HG02840 (cell line): ENCODE data around the gene MCF2L2.
"Not testable (repeated sequence)": the region's sequence is repeated elsewhere in the genome, so short reads cannot be mapped to it uniquely, and the experiment has no call there.

Experiments used
- ATAC-seq: cut with Tn5 transposase; IDR thresholded peaks from one replicate; pipeline ENCODE4 v1.9.1; 2021; ENCODE audit warnings: mild to moderate bottlenecking, moderate library complexity, moderate number of reproducible peaks; ENCODE audit not compliant: unreplicated experiment, low FRiP score

MCF2L2 gene

DNA sequence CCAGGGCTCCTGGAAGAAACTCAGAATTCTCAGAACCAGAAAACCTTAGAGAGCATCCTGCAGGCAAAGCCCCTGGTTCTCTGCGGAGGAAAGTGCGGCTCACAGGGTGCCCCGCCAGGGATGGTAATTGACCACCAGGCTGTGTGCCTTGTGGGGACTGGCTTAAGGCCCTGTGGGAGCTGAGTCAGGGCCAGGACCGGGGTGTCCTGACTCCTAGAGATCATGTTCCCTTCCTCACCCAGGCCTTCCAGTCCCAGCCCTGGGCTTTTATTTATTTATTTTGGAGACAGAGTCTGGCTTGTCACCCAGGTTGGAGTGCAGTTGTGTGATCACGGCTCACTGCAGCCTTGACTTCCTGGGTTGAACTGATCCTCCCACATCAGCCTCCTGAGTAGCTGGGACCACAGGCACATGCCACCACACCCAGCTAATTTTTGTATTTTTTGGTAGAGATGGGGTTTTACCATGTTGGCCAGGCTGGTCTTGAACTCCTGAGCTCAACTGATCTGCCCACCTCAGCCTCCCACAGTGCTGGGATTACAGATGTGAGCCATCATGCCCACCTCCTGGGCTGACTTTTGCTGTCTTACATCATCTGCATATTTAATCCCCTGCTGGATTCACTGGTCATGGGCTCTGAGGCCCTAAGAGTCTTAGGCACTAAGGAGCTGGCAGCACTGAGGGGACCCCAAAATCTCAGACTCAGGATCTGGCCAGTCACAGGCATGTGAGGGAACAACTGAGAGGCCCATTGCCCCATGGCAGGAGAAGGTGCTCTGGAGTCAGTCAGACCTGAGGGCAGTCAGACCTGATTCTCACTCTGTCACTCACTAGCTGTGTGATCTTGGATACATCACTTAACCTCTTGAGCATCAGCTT lies 245.4 kb downstream of the MCF2L2 start:
- ATAC-seq = no peak

DNA sequence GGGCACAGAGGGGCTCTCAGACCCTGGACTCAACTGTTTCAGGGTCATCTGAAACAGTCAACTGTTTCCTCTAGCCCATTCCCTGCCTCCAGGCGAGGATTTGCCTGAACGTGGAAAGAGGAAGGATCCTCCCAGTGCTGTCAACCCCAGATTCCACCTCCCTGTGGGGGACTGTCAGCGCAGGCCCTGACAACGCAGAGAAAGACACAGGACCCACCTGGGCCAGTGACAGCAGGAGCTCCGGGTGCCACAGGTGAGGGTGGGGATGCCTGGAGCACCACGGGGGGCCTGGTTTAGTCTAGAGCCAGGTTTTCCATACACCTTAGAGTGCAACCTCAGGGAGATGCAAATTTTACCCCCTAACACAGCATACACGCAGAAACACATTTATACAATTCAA lies 246.3 kb downstream of the MCF2L2 start:
- ATAC-seq = no peak

DNA sequence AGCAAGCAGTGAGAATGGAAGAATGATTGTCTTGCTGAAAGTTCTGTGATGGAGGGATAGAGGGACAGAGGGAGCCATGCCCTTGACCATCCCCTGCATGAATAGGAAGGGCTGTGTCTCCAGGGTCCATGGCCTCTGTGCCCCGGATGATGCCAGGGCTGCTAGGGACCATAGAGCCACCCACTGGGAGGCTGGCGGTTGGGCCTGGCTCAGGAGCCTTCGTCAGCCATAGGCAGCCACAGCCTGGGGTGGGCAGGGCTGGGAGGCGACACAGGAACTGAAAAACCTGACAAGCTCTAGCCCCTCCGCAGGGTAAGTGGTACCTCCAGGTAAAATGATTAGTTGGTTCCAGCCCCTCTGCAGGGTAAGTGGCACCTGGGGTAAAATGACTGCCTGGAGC lies 246.8 kb downstream of the MCF2L2 start:
- ATAC-seq = no peak

DNA sequence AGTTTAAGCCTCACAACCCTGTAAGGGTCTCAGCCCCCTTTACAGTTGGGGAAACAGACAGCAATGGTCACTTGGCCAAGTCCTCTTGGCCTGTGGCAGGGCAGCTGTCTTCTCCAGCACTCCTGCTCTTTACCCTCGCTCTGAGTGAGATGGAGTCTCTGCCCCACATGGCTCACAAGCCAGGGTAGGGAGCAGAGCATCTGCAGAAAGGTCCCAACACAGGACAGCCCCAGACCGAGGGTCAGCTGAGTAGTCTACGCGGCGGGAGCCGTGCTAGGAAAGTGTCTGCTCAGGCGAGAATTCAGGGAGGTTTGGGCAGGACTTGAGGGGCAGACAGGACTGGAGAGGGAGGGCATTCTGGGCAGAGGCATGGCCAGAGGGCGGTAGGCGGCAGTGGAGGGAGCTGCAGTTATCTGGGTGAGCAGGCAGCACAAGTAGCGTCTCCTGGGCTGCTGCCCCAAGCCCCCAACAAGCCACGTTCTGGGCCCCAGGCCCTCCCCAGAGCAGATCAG lies 247.6 kb downstream of the MCF2L2 start:
- no peak for ATAC-seq

DNA sequence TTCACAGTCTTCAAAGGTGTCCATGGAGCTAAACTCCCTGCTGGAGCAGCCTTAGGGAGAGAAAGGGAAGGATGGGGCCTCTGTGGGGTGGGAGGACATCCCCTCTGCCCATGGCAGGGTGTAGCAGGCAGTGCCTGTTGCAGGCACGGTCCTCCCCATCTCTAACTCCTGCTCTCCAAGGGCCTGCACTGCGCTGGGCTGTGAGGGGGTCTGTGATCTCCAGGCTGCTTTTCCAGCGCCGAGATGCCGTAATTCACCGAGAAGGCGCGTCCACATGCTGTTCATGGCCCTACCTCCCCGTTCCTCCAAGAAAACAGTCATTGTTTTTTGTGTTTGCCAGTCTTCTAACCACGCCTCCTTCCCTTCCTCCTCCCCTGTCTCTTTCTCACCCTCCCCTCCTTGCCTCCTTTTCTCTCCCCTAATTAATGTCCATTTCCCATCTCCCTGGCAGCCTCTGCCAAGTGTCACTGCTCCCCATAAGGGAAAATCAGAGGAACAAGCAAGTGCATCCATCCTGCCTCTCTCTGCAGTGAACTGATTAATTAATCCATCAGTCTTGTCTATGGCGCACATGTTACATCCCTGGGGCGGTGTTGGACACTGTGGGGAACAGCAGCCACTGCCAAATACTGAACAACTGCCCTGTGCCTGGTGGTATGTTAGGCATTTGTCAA lies 248.2 kb downstream of the MCF2L2 start:
- ATAC-seq = no peak

DNA sequence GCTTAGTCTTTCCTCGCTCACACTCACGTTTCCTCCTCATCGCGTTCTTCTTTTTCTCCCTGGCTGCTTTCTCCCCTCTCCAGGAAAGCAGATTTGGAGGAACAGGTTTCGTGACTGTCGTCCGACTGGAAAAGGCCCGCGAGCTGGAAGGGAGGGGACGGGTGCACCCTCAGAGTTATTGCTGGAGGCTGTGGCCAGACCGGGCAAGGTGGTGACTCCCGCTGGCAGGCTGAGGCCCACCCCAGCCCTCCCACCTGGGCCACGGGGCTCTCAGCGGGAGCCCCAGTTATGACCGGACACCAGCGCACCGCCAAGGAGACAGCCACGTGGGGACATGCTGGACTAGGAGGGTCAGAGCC lies 248.9 kb downstream of the MCF2L2 start:
- ATAC-seq = not testable (repeated sequence)

DNA sequence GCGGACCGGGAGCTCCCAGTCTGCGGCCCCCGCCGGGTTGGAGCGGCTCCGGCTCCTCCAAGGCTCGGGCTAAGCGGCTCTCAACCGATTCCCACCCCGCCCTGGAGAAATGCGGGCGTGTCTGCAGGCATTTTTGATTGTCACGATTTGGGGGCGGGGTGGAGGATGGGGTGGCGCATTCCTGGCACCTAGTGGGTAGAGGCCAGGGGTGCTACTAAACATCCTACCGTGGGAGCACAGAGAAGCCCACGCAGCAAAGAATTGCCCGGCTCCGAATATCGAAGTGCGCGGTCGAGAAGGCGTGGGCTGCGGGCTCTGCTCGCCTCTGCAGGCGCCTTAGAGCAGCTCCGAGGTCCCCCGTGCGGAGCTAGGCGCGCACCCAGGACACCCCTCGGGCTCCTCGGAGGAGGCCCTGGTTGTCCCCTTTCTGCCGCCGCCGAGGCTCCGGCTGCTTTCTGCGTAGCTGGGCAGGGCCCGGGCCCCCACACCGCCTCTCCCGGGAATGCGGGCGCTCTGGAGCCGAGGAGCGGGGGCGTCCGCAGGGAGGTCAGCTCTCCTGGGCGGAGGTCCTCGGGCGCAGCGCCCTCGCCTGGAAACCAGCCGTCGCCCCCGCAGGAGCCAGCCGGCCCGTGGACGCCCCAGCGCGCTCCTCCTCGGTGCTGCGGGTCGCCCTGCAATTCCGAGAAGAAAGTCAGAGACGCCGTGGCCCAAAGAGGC lies 249.4 kb downstream of the MCF2L2 start:
- no peak for ATAC-seq

DNA sequence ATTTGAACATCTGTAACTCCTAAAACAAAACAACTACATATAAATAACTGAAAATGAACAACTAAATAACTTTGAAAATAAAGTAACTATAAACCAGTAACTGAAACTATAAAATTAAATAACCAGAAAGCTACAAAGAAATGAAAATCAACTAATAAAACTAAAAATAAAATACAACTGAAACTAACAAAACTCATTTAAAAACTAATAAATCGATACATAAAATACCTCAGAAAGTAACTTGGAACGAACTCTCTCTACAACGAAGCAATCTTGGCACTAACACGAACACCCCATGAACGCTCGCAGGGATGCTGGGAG lies 249.9 kb downstream of the MCF2L2 start:
- ATAC-seq = no peak

DNA sequence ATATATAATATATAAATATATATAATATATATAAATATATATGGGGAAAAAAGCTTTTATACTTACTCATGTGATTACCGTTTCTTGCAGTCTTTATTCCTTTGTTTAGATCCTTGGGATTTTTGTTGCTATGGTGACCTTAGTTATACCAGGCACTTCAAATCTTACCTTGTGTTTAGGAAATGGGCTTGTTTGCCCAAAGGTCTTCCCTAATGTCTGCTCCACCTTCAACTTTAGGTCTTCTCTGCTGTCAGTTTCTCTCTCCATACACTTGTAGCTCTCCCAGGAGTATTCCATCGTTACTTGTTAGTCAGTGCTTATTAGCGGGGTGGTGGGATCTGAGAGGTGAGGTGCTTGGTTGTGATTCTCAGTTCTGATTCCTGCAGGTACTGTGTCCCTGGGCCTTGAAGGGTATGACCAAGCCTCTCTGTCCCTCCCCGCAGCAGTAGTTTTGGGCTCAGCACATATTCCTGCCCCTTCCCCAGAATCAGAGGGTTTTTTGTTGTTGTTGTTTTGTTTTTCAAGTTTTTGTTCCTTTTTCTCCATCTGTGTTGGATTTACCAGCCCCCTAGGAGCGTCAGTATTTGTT lies 256.3 kb downstream of the MCF2L2 start:
- no peak for ATAC-seq

DNA sequence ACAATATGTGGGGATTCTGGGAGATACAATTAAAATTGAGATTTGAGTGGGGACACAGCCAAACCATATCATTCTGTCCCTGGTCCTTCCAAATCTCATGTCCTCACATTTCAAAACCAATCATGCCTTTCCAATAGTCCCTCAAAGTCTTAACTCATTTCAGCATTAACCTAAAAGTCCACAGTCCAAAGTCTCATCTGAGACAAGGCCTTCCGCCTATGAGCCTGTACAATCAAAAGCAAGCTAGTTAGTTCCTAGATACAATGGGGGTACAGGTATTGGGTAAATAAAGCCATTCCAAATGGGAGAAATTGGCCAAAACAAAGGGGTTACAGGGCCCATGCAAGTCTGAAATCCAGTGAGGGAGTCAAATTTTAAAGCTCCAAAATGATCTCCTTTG lies 260.4 kb downstream of the MCF2L2 start:
- not testable (repeated sequence) for ATAC-seq

DNA sequence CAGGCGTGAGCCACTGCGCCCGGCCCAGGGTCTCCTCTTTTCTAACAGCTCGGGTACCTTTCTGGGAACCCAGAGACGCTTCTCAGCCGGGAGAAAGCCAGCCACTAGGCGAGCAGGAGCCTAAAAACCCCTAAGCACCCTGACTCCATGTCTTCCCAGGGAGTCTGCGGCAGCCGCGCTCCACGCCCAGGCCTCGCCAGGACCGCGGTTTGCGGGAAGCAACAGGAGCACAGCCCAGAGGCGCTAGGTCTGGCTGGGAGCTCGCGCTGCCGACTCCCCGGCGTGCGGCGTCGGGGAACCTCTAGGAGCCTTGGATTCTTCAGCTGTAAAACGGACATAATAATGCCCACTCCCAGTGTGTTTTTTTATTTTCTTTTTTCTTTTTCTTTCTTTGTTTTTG lies 264.9 kb downstream of the MCF2L2 start:
- no peak for ATAC-seq

DNA sequence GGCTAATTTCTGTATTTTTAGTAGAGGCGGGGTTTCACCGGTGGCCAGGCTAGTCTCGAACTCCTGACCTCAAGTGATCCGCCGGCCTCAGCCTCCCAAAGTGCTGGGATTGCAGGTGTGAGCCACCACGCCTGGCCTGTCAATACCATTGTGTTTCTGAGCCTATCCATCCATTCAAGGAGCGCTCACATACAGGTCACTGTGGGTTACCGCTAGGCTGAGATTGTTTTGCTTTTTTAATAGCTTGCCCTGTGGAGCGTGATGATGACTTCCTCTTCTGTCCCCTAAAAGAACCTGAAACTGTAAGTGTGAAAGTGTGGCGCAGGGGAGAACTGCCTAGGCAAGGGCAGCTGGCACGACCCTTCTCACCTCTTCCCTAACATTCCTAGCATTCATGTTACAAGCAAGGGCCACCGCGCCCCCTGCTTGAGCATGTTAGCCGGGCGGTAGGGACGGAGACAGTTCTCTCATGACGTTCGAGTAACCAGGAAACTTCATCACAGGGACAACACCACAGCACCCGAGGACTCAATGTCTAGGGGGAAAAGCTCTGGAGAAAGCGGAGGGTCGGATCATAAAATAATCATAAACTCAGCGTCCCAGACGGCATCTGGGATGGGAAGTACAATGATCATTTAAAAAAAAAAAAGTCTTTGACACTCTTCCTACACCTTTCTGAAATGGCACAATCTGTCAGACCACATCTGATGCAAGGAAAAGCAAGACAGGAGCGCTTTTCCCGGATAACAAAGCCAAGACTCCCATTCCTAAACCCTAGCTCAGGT lies 266.7 kb downstream of the MCF2L2 start:
- ATAC-seq = peak; percentile 69

DNA sequence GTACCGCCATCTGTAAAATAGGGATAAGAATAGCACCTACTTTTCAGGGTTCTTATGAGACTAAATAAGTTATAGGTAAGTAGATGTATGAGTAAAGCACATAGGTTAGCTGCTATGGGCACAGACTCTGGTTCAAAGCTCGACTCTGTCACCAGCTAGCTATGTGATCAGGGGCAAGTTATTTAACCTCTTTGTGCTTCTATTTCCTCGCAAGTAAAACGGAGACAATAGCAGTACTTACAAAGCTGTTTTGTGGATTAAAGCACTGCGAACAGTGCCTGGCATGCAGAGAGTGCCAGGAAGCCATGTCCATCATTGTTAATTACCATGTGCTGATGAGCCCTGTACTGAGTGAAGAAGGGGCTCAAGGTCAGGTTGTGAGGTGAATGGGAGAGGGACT lies 267.8 kb downstream of the MCF2L2 start:
- no peak for ATAC-seq

DNA sequence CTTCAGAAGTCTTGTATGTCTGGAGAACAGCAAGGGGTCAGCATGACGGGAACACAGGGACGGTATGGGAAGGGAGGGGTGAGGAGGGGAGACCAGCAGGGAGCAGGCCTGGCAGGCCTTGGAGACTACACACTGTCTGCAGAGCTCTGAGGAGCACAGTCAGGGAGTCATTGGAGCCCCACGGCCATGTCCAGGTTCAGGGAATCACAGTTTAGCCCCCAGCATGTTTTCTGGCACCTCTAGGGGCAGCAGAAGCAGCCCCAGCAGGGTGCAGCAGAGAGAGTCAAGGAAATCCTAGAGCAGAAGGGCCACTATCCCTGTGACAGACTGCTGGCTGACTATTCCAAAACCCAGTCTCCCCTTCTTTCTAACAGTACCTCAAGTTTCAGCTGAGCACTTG lies 269.1 kb downstream of the MCF2L2 start:
- no peak for ATAC-seq

DNA sequence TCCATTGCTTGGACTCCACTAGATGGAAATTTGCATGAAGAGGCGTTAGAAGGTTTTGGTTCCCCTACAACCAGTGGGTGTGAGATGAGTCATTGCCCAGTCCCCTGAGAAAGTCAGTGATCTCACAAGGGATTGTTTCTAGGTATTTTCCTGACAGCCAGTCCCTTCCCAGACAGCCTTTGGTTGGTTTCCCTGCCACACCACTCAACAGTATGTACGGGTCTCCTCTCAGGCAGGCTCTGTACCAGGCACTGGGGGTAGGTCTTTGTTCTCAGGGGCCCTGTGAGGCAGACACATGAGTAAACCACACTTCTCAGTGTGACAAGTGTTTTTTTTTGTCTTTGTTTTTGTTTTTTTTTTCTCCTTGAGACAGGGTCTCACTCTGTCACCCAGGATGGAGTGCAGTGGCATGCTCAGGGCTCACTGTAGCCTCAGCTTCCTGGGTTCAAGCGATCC lies 269.8 kb downstream of the MCF2L2 start:
- peak; percentile 63 for ATAC-seq

DNA sequence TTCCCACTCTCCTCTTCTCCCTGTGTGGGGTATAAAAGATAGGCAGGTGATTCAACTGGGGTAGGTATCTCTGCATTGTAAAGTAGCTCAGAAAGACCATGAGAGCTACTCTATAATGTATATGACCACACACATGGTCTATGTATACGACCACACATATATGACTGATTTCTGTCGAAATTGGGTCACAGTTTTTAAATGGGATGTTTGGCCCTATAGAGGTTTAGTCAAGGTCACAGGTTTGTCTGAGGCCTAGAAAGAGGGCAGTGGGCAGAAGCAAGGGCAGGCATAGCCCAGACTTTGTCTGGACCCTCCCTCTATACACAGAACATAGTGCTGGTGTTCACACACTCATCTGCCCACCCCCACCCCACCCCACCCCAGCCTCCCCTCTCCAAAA lies 270.3 kb downstream of the MCF2L2 start:
- peak; percentile 26 for ATAC-seq

DNA sequence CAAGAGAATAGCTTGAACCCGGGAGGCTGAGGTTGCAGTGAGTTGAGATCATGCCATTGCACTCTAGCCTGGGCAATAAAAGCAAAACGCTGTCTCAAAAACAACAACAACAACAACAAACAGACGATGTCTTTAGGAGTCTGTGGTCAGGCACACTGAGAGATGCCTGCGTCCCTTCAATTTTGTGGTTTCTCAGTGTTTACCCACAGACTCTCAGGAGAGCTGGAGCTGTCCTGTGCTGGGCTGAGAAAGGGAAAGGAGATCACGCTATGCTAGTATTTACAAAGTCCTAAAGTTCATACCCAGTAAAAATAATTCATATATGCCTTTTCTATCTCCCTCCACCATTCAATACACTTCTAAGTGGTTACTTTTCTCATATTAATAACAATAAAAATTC lies 272.2 kb downstream of the MCF2L2 start:
- no peak for ATAC-seq

DNA sequence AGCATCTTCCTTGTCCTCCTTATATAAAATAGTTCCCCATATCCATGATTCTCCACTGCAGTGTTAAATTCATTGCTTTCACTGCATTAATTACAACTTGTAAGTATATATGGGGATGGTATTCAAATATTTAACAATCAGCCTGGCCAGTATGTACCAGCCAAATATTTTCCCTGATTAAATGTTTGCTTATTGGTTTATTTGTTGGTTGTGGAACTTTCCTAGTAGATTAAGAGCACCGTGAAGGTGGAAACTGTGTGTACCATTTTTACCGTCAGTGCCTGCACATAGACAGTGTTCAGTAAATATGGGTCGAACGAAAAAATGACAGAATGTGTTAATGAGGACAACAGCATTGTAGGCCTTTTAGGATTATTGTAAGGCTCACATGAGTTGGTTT lies 272.9 kb downstream of the MCF2L2 start:
- no peak for ATAC-seq

DNA sequence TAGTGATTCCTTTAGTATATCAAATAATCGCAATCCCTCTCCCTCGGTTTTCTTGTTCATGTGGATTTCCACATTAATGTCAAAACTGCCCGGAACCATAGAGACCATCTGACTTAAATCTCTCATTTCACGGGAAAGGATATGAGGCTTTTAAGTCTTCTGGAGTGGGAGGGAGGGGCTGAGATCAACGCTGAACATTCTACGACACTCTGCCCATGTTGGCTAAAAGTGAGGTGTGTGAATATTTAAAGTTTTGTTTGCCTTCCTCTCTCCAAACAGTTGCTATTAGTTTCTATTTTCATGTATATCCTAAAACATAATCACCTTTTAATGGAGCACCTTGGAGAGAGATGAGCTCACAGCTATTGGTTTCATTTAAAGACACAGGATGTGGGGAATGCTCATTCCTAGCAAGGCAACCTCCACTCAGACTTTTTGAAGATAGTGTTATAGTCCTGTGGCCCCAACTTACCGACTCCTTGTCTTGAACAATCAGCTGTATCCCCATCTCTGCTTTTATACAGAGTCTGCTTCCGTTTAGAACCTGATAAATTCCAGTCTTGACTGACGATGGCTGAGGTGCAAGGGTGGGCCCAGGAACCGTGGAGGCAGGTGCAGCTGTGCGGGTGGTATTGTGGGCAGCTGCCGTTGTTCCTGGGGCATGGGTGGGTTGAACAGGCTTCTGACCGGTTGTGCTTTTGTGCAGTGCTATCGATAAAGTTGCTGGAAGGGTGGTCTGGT lies 275.0 kb downstream of the MCF2L2 start:
- ATAC-seq = no peak
